GM12801 (cell line): ENCODE measurements around the gene FNDC1.

ENCODE experiments used
- TF ChIP-seq, protein P1 (sequence below): IDR thresholded peaks from one replicate; pipeline ENCODE4 v1.5.1; 2011; ENCODE audit warnings: control low read depth; ENCODE audit not compliant: insufficient read length; ENCODE audit errors: extremely low read depth

Gene FNDC1

DNA sequence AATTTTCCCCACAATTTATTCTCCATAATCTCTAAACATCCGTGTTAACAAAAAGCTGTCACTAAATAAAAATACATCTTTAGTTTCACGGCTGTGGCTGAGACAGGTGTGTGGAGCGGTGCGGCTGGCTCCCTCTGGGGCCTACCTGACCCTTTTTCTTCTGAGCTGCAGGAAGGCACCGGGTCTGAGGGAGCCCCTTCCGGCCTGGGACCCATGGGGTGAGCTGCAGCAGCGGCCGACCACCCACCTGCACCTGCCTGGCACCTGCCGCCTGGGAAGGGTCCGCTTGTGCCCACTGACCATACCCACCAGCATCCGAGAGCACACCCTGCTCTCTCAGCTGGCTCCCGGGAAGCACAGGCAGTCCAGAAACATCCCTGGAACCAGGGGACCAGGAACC is 41.5 kb upstream of the FNDC1 start:
- TF ChIP-seq, protein P1, sequence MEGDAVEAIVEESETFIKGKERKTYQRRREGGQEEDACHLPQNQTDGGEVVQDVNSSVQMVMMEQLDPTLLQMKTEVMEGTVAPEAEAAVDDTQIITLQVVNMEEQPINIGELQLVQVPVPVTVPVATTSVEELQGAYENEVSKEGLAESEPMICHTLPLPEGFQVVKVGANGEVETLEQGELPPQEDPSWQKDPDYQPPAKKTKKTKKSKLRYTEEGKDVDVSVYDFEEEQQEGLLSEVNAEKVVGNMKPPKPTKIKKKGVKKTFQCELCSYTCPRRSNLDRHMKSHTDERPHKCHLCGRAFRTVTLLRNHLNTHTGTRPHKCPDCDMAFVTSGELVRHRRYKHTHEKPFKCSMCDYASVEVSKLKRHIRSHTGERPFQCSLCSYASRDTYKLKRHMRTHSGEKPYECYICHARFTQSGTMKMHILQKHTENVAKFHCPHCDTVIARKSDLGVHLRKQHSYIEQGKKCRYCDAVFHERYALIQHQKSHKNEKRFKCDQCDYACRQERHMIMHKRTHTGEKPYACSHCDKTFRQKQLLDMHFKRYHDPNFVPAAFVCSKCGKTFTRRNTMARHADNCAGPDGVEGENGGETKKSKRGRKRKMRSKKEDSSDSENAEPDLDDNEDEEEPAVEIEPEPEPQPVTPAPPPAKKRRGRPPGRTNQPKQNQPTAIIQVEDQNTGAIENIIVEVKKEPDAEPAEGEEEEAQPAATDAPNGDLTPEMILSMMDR, result no peak

DNA sequence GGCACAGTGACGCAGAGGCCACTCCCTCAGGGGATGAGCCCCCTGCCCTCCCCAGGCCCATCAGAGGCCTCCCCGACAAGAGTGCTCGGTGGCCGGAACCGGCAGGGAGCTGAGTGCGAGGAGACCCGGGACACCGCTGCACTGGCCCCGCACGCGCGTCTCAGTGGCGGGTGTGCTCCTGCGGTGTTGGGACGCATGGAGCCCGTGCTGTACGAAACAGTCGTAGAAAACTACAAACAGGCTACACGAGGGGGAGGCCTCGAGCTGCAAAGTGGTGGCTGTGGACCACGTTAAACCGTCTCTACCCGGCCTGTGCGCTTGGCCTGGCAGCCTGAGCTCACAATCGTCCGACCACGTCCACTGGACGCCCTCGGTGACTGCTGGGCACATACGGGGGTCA is 40.2 kb upstream of the FNDC1 start:
- TF ChIP-seq, protein P1, result no peak

DNA sequence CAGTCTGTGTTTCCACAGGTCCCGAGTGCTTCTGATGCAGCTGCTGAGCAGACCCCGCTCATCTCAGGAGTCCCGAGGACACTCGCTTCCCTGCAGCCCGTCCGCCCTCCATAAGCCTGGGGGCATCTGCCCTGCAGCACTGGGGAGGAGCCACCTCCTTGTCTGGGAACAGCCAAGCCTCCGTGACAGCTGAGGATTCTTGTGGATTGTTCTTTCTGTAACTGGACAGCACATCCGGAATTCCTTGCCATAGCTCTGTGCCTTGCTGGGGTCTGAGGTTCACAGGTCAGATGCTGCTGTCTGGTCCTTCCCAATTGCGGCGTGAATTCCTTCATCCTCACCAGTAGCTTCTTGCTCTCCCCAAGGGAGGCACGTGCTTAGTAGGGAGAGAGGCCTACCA is 38.4 kb upstream of the FNDC1 start:
- TF ChIP-seq, protein P1, result no peak

DNA sequence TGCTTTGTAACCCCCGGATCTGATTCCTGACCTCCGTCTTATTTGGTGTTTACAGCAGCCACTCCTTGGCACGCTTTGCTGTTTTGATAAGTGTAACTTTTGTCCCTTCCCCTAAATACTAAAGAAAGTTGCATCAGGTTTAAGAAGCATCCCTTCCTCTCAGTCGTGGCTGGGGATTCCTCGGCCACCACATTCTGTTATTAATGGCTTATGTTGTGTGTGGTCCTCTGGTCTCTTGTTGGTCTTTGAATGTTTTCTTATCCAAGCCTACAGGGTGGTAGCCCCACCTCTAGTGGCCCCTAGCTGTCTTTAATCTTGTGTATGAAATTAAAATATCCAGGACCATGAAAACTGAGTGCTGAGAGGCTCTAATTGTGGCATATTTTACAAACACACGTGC is 37.5 kb upstream of the FNDC1 start:
- TF ChIP-seq, protein P1, result no peak

DNA sequence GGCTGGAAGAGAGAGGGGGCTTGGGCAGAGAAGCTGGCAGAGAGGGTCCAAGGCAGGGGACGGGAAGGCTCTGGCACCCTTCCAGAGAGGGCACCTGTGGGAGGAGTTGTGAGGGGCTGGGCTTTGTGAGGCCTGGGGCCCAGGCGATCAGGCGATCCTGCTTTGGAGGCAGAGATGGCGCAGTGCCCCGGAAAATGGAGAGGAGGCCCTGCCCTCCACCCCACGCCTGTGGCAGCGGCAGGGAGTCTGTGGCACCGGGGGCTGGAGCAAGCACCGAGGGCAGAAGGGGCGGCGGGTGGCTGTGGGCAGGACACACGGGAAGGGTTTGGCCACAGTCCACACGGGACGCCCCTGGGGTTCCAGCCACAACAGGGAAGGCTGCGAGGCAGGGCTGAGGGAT is 36.5 kb upstream of the FNDC1 start:
- TF ChIP-seq, protein P1, result no peak

DNA sequence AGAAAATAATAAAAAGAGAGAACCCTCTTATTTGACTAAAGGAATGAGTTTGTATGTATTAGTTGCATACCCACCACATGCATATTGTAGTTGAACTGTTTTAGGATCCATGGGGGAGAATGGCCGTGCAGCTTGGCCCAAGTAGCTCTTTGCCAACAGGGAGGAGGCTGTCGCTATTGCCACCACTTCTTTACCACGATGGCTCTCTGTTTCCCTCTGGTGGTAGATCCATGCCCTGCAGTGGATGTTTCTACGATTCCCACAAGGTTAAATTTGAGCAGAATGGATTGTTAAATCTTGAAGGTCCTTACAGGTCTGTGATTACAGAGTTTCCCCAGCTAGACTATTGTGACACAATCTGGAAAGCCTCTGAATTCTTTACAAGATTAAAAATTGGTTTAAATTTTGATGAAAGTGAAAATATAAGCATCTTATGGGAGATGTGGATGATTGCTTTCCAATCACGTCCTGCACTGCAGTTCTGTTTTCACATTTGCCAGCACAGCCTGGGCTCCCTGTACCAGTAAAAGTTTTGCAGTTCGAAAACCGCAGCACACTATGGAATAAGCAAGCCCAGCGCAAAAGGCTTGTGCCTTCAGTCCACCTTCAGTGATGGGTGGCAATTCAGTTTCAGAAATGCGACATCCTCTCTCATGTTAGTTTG is 34.4 kb upstream of the FNDC1 start:
- TF ChIP-seq, protein P1, result peak; percentile 55

DNA sequence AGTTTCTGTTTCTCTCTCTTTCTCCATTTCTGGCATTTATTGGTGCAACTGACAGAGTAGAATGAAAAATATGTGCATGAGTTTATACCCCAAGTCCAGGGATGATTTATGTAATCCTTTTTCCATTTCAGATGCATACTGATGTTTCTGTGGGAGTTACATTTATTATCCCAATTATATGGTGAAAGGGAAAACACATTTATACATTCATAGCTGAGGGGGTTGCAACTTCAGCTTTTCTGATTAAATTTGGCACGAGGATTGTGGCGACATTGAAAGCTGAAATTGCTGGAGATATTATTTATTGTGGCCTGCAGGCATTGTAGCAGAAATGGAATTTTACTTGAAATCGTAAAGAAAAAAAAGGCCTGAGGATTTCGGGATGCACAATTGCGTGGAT is 31.5 kb upstream of the FNDC1 start:
- TF ChIP-seq, protein P1, result no peak
